Mesenchymal stem cell (in vitro differentiated cells and primary cell): ENCODE results near the gene ALG10.
"Not testable (repeated sequence)": the region's sequence is repeated elsewhere in the genome, so short reads cannot be mapped to it uniquely, and the experiment has no call there.

Experiments
- DNase-seq: peaks from one replicate; pipeline ENCODE4 v3.0.0-alpha.2; 2013
- H2AFZ ChIP-seq: one replicate; pipeline ENCODE4 v1.6.1; 2013; ENCODE audit warnings: low read depth, mild to moderate bottlenecking, control low read depth, inconsistent platforms, low read length, moderate library complexity
- H2AK5ac ChIP-seq: 2 replicates; pipeline ENCODE4 v1.6.1; 2013; ENCODE audit warnings: low read length, moderate library complexity, mild to moderate bottlenecking, inconsistent platforms; ENCODE audit not compliant: severe bottlenecking
- H2BK120ac ChIP-seq: one replicate; pipeline ENCODE4 v1.6.1; 2013; ENCODE audit warnings: low read depth, mild to moderate bottlenecking, inconsistent platforms, low read length, moderate library complexity
- H2BK12ac ChIP-seq, 2 experiments: one replicate each; pipeline ENCODE4 v1.6.1; 2013; ENCODE audit warnings: inconsistent platforms in 2 of 2, low read length in 2 of 2, mild to moderate bottlenecking in 2 of 2, moderate library complexity in 2 of 2, control low read depth in 1 of 2
- H2BK15ac ChIP-seq: one replicate; pipeline ENCODE4 v1.6.1; 2013; ENCODE audit warnings: mild to moderate bottlenecking, low read depth, inconsistent platforms; ENCODE audit not compliant: poor library complexity, severe bottlenecking
- H2BK5ac ChIP-seq: 2 replicates; pipeline ENCODE4 v1.6.1; 2013; ENCODE audit warnings: low read depth, mild to moderate bottlenecking, low read length, control low read depth, inconsistent platforms; ENCODE audit not compliant: poor library complexity, severe bottlenecking
- H3K14ac ChIP-seq, 2 experiments: one replicate each; pipeline ENCODE4 v1.6.1; 2013; ENCODE audit warnings: inconsistent platforms in 2 of 2, low read length in 2 of 2, control low read depth in 1 of 2, mild to moderate bottlenecking in 1 of 2, moderate library complexity in 1 of 2
- H3K18ac ChIP-seq, 2 experiments: one replicate each; pipeline ENCODE4 v1.6.1; 2013; ENCODE audit warnings: inconsistent platforms in 2 of 2, low read length in 2 of 2, control low read depth in 1 of 2, low read depth in 1 of 2, mild to moderate bottlenecking in 1 of 2
- H3K23ac ChIP-seq, 2 experiments: one replicate each; pipeline ENCODE4 v1.6.1; 2013; ENCODE audit warnings: inconsistent platforms in 2 of 2, low read length in 2 of 2, mild to moderate bottlenecking in 2 of 2, moderate library complexity in 2 of 2, control low read depth in 1 of 2
- H3K27ac ChIP-seq: 2 replicates; pipeline ENCODE4 v1.5.1; 2013; ENCODE audit warnings: mild to moderate bottlenecking, moderate library complexity, low read length, control low read depth, inconsistent platforms; ENCODE audit not compliant: poor library complexity, severe bottlenecking
- H3K27me3 ChIP-seq, 2 experiments: 2 replicates each; pipeline versions ENCODE4 v1.6.1 to v1.7.0; 2013; ENCODE audit warnings: low read length in 2 of 2, mild to moderate bottlenecking in 2 of 2, moderate library complexity in 2 of 2, control low read depth in 1 of 2, inconsistent platforms in 1 of 2; ENCODE audit not compliant: control insufficient read depth in 1 of 2, insufficient read depth in 1 of 2
- H3K36me3 ChIP-seq, 2 experiments: 2 replicates each; pipeline versions ENCODE4 v1.6.1 to v1.7.0; 2013; ENCODE audit warnings: low read length in 2 of 2, control low read depth in 1 of 2, inconsistent platforms in 1 of 2, low read depth in 1 of 2, mild to moderate bottlenecking in 1 of 2; ENCODE audit not compliant: insufficient read depth in 2 of 2, control insufficient read depth in 1 of 2
- H3K4ac ChIP-seq, 2 experiments: one replicate each; pipeline ENCODE4 v1.6.1; 2013; ENCODE audit warnings: inconsistent platforms in 2 of 2, low read length in 2 of 2, mild to moderate bottlenecking in 2 of 2, moderate library complexity in 2 of 2, control low read depth in 1 of 2, low read depth in 1 of 2
- H3K4me1 ChIP-seq: 2 replicates; pipeline ENCODE4 v1.6.1; 2013; ENCODE audit warnings: low read depth, low read length, control low read depth; ENCODE audit not compliant: control insufficient read depth, insufficient read depth
- H3K4me2 ChIP-seq: 2 replicates; pipeline ENCODE4 v1.6.1; 2013; ENCODE audit warnings: low read length, mild to moderate bottlenecking, inconsistent platforms; ENCODE audit not compliant: poor library complexity, severe bottlenecking
- H3K4me3 ChIP-seq, 2 experiments: 2 replicates each; pipeline versions ENCODE4 v1.5.1 to v1.7.0; 2013; ENCODE audit warnings: low read length in 2 of 2, mild to moderate bottlenecking in 2 of 2, control low read depth in 1 of 2, low read depth in 1 of 2; ENCODE audit not compliant: insufficient read depth in 1 of 2
- H3K79me1 ChIP-seq: replicated peaks from 2 replicates; pipeline ENCODE4 v1.6.1; 2013; ENCODE audit warnings: mild to moderate bottlenecking, control low read depth, low read length, inconsistent platforms; ENCODE audit not compliant: poor library complexity, severe bottlenecking
- H3K9ac ChIP-seq: 2 replicates; pipeline ENCODE4 v1.7.0; 2013; ENCODE audit warnings: mild to moderate bottlenecking, low read length, moderate library complexity
- H3K9me3 ChIP-seq: 2 replicates; pipeline ENCODE4 v1.7.0; 2013; ENCODE audit warnings: mild to moderate bottlenecking, low read length; ENCODE audit not compliant: control insufficient read depth
- H4K8ac ChIP-seq: one replicate; pipeline ENCODE4 v1.6.1; 2013; ENCODE audit warnings: inconsistent platforms, mild to moderate bottlenecking, low read length, moderate library complexity
- H4K91ac ChIP-seq: one replicate; pipeline ENCODE4 v1.6.1; 2013; ENCODE audit warnings: mild to moderate bottlenecking, low read length, inconsistent platforms
- WGBS: methylation state at CpG from one replicate; pipeline ENCODE4 v1.1.7; 2013; ENCODE audit warnings: mixed read lengths; 5-methylcytosine and 5-hydroxymethylcytosine counted together

Gene ALG10

DNA sequence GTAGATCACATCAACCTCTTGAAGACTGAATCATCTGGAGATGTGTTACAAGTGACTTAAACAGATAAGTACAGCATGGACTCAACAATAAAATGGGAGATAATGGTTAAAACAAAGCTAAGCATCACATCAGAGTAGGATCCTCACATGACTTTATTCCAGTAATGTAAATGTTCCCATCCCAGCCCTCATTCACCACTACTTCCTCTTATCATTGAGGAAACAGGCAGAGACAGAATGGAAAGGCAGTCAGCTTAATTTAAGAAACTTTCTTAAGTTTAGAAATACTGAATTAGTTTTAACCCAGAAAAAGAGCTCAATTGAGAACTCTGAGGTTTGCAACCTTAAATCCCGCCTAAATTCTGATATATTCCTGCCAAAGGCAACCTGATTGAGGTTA is 1.2 kb upstream of the ALG10 start:
- H3K27ac ChIP-seq, result no peak overlapping the region
- no peak overlapping the region for H3K23ac ChIP-seq
- DNase-seq, result no peak
- H2AFZ ChIP-seq, result no peak overlapping the region
- no peak overlapping the region for H3K4me2 ChIP-seq
- H3K27me3 ChIP-seq, result no peaks in the 10 kb centered on the region
- no peak overlapping the region for H2AK5ac ChIP-seq
- H3K36me3 ChIP-seq, result no peaks in the 10 kb centered on the region
- H3K4me3 ChIP-seq, result no peak overlapping the region
- H3K4ac ChIP-seq, result no peak overlapping the region
- H3K18ac ChIP-seq, result no peak overlapping the region
- peak overlapping the region; percentile 93 for H3K9ac ChIP-seq
- H2BK120ac ChIP-seq, result no peak overlapping the region
- no peak overlapping the region for H4K91ac ChIP-seq
- H2BK15ac ChIP-seq, result no peak overlapping the region
- no peak overlapping the region for H3K14ac ChIP-seq
- no peak overlapping the region for H2BK12ac ChIP-seq
- H3K79me1 ChIP-seq, result peaks cover 1% of the 10 kb centered on the region
- no peaks in the 10 kb centered on the region for H3K9me3 ChIP-seq
- WGBS, result 100% methylated on average over 1 of the region's 1 CpG
- H2BK5ac ChIP-seq, result no peak overlapping the region
- H4K8ac ChIP-seq, result no peak overlapping the region
- no peaks in the 10 kb centered on the region for H3K4me1 ChIP-seq

DNA sequence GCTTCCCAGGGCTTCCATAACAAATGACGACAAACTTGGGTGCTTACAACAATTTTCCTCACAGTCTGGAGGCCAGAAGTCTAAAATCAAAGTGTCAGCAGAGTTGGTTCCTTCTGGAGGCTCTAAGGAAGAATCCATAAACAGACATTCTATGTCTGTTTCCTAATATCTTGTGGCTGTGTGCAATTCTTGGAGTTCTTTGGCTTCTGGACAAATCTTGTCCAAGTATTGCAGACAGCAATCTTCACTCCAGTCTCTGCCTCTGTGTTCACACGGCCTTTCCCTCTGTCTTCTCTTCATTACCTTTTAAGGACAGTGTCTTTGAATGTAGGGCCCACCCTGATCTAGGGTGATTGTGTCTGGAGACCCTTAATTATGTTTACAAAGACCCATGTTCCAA is 5.4 kb downstream of the ALG10 start:
- not testable (repeated sequence) for H3K9me3 ChIP-seq, H2BK15ac ChIP-seq
- WGBS, result 100% methylated on average over 1 of the region's 2 CpGs

DNA sequence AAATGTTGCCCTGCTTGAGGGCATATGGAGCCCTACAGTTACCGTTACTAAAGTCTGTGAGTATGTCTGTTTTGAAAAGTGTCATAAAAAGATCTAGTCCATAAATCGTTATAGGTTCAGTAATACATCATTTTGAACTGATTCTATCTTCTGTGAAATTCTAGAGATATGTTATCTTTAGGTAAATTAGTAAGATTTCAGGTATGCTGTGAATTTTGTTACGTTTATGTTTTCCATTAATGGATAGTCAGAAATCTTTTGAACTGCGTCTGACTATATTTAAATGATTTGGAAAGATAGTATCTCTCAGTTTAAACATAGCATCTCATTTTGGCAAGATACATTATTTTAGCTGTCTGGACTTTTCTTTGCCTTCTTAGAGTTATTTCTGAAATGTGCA is 8.3 kb downstream of the ALG10 start:
- H3K4me2 ChIP-seq, result no peak overlapping the region
- H3K4me3 ChIP-seq, result no peak overlapping the region
- H2AK5ac ChIP-seq, result no peak overlapping the region
- H3K9ac ChIP-seq, result no peak overlapping the region
- H2BK12ac ChIP-seq, result no peak overlapping the region
- H3K9me3 ChIP-seq, result no peaks in the 10 kb centered on the region
- H3K18ac ChIP-seq, result no peak overlapping the region
- no peak overlapping the region for H4K8ac ChIP-seq
- 92% methylated on average over 2 of the region's 4 CpGs for WGBS
- no peak for DNase-seq
- no peak overlapping the region for H4K91ac ChIP-seq
- H3K14ac ChIP-seq, result no peak overlapping the region
- H3K27ac ChIP-seq, result no peak overlapping the region
- H3K36me3 ChIP-seq, result no peaks in the 10 kb centered on the region
- H3K27me3 ChIP-seq, result no peaks in the 10 kb centered on the region
- H2AFZ ChIP-seq, result no peak overlapping the region
- H2BK15ac ChIP-seq, result no peak overlapping the region
- H3K23ac ChIP-seq, result no peak overlapping the region
- no peak overlapping the region for H2BK120ac ChIP-seq
- H3K4ac ChIP-seq, result no peak overlapping the region
- no peaks in the 10 kb centered on the region for H3K4me1 ChIP-seq
- H3K79me1 ChIP-seq, result no peaks in the 10 kb centered on the region
- no peak overlapping the region for H2BK5ac ChIP-seq

More for the DNA sequence above, 5.4 kb downstream of the ALG10 start:
- H3K4me2 ChIP-seq, H4K91ac ChIP-seq, H2BK120ac ChIP-seq, H3K4ac ChIP-seq, H4K8ac ChIP-seq, H3K4me1 ChIP-seq, H3K27me3 ChIP-seq, H3K14ac ChIP-seq, H2AFZ ChIP-seq, H3K4me3 ChIP-seq, H3K27ac ChIP-seq, H3K9ac ChIP-seq, H3K36me3 ChIP-seq, H2BK12ac ChIP-seq, H3K23ac ChIP-seq, H3K79me1 ChIP-seq, H2BK5ac ChIP-seq, H2AK5ac ChIP-seq, H3K18ac ChIP-seq: not testable (repeated sequence)
- peak; percentile 37 for DNase-seq

DNA sequence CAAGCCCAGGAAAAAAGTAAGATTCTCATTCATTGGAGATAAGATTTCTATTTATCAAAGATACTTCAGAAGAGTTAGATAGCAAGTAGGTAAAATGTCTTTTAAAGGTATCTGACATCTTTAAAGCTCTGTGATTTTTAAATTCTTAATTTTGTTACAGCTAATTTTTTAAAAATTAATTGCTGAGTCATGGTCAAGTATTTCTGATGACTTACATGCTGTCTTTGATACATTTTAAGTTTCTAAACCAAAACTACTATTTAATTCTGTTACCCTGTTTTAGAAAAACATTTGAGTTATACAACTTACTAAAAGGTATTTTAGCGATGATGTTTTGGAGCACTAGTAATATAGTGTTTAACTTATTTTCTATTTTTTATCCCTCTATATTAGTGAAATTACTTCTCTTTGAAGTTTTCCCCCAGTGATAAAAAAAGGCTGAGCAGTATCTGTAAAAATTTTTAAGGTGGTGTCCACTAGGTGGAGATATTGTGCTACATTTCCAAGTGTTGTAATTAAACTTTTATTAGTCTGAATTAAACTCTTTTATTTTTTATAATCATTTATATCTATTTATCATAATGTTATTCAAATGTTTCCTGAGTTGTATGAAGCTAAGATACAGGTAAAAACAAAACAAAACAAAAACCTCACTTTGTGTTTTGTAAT is 11.5 kb downstream of the ALG10 start:
- no CpG with 5 or more reads among the region's 1 CpG for WGBS
- DNase-seq, result peak; percentile 40
- no peaks in the 10 kb centered on the region for H3K4me1 ChIP-seq
- H3K36me3 ChIP-seq, result no peaks in the 10 kb centered on the region
- no peak overlapping the region for H3K18ac ChIP-seq
- no peak overlapping the region for H4K8ac ChIP-seq
- no peak overlapping the region for H2AK5ac ChIP-seq
- no peak overlapping the region for H2AFZ ChIP-seq
- H3K9me3 ChIP-seq, result no peaks in the 10 kb centered on the region
- no peak overlapping the region for H3K27ac ChIP-seq
- H3K23ac ChIP-seq, result no peak overlapping the region
- no peak overlapping the region for H3K14ac ChIP-seq
- H2BK120ac ChIP-seq, result no peak overlapping the region
- H3K79me1 ChIP-seq, result no peaks in the 10 kb centered on the region
- H3K4me3 ChIP-seq, result no peak overlapping the region
- H3K4me2 ChIP-seq, result no peak overlapping the region
- H2BK5ac ChIP-seq, result no peak overlapping the region
- no peak overlapping the region for H4K91ac ChIP-seq
- no peak overlapping the region for H2BK12ac ChIP-seq
- H3K27me3 ChIP-seq, result no peaks in the 10 kb centered on the region
- no peak overlapping the region for H3K4ac ChIP-seq
- no peak overlapping the region for H2BK15ac ChIP-seq
- H3K9ac ChIP-seq, result peak overlapping the region; percentile 47
